ENCODE data around the gene MRPL16.
"Not testable (repeated sequence)": the region's sequence is repeated elsewhere in the genome, so short reads cannot be mapped to it uniquely, and the experiment has no call there.

The MRPL16 gene

DNA sequence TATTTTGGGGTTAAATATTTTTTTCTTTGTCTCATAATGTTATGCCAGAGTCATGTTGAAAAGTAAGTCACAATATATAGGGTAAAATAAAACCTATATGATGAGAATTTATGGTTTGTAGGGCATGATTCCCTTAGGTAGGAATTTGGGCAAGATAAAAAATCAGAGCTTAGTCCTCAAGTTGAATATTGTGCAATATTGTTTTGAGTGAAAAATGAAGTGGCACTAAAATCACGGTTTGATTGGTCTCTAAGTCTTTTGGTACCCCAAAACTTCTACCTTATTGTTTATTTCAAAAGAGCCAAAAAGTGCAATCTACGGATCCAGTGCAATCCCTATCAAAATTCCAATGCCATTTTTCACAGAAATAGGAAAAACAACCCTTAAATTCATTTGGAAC lies 1.6 kb upstream of the MRPL16 start:
- DNase-seq (ENCODE audit: low read depth in 2 of 2) = no peak

DNA sequence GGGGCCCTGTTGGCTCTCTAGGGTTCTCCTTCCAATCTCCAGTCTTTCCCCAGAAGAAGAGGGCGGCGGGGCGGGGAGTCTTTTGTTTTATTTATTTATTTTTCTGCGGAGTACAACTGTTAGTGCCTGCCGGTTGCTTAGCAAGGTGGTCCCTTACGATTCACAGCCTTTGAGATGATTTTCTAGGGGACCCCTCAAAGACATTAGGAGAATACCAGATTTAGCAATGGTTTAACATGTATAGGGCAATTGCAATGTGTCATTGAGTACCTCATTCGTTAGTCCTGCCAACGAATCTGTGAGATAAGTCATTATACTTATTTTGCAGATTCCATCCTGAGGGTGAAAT lies 307 bp upstream of the MRPL16 start:
- DNase-seq (ENCODE audit: low read depth in 2 of 2) = no peak

DNA sequence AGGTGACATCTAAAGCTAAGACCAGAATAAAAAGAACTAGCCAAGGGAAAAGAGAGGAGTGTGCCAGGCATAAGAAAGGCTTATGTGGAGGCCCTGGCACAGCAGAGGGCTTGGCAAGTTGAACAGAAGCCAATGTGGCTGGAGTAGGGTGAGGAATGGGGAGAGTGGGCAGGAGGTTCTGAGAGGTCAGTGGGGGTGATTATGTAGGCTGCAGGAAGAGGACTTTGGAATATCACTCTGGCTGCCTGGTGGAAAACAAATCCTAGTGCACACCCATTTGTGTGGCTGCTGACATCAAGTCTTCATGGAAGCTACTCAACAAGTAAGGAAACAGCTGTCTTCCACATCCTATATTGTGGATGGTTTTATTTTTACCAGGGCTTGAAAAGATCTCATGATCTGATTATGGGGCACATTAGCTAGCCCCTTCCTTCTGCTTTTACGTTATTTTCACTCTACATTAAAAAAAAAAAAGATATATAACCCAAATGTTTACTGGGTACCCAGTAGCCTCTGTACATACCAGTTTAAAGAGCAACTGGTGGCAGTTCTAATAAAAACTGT lies 3.4 kb downstream of the MRPL16 start:
- DNase-seq (ENCODE audit: low read depth in 2 of 2) = no peak

DNA sequence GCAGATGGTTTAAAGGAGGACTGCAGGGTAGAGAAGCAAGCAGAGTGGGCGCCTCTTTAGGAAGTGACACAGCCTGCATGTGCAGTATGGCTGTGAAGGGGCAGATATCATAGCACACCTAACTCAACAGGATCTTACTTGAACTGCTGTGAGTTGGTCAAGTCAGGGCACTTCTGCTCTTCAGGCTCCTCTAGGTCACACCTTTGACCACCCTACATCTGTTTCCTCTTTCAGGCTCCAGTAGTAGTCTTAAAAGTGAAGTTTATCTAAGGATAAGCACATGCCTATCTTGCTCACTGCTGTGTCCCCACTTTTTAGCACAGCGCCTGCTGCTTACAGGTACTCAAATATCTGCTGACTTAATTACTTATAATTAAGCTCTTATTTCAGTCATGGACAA lies 6.5 kb downstream of the MRPL16 start:
- no peak for DNase-seq (ENCODE audit: low read depth in 2 of 2)

DNA sequence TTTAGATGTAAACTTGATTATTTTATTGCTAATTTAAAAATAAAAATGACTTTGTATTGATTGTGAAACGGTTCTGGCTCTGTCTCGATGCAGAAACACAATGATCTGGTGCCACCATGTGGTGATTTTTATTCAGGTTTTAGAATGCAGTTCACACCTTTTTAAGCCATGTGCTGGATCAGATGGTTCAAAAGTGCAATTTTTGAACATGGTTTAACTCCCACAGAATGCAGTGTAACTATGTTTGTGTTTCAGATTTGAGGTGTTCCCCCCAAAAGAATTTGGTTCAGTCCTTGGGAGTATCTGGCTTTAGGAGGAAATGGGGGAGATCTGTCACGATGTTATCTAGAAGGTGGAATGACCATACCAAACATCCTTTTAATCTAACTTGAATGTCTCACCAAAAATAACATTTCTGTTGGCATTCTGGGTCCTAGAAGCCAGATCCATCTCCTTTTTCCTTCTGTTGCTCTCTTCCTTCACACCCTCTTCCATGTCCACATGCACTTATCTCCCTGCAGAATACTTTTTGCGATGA lies 7.9 kb downstream of the MRPL16 start:
- no peak for DNase-seq (ENCODE audit: low read depth in 2 of 2)

DNA sequence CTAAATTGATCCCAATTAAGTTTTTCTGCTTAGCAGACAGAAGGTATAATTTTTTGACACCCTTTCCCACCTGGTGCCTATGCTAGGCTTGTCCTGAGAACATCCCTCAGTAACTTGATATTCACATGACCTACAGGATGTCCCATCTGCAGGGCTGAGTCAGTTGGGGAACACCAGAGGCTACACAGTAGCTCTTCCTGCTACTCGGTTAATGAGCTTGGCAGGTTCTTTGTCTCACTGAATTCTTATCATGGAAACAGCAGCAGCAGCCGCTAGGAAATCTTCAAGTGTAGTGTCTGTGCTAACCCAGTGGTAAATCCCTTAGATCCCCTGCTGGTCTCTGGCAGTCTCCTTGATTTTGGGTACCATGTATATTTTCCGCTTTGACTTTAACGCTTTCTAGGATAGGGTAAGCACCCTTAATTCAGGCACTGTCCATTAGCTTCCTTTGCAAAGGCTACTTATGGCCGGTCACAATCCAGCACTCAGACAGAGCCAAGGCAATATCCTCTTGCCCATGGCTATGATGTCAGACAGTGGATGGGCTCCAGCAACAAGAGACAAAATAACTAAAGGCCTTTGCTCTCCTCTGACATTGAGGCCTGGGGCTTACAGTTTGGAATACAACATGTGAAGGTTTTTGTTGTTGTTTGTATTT lies 8.5 kb downstream of the MRPL16 start:
- DNase-seq (ENCODE audit: low read depth in 2 of 2) = no peak

DNA sequence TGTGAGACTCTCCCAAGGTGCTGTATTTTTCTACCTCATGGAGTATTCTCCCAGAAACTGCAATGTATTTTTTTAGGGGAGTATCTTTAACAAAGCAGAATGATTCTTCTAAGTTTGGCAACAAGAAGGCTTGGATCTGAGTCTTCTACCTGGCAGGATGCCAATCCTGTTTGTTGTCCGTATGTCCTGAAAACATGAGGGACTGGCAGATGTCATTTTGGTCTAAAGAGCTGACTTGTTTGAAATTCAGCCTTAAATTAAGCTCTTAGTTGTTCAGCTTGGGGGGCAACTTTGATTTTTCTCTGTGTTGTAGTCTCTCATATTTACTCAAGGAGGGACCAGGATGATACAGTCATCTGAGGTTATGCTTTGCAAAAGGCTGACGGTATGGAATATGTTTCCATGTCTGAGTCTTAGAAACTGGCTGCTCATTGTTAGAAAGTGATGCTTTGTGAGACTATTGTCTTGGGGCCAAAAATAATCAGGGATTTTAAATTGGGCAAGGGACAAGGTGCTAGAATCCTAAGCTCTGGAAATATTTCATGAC lies 9.3 kb downstream of the MRPL16 start:
- DNase-seq (ENCODE audit: low read depth in 2 of 2) = no peak

DNA sequence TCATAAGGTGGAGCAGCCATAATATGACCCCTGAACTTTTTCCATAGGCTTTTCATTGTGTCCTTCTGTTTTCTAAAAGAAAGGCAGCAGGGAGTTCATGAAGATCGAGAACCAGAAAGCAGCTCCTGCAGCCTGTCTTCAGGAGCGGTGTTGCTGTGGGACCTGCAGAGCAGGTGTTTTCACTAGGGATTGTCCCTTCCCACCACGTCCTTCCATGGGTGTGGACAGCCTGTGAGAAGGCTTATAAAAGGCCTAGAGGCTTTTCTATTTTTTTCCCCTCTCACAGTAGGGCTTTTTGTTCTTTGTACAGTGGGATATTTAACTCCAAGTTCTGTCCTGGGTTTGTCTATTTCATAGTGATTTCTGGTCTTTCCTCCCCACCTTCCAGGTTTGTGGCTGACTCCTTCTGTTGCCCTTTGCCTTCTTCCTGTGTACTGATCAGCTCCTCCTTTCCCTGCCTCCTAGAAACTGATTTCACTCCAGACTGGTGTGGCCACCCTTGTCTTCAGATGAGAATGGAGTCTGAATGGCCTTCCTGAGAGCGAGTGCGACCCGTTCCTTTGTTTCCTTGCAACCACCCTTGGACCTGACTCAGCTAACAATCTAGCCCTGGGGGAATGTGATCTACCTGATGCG lies 10.1 kb downstream of the MRPL16 start:
- no peak for DNase-seq (ENCODE audit: low read depth in 2 of 2)

DNA sequence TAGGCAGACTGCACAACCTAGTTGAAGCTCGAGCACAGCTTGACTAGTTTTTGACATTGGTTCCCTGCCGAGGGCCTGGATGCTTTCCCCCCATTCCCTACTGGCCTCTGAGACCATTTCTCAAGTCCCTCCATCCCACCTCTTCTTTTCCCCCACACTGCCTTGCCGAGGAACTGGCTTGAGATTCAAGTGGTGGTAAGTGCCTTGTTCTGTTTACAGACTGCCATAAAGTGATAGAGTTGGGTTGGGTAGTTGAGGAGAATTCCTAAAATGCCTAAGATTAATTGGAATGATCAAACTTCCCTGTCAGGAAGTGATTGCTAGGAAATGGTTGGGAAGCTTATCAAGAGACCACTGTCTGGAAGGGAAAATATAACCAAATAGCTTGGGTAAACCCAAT lies 16.2 kb downstream of the MRPL16 start:
- no peak for DNase-seq (ENCODE audit: low read depth in 2 of 2)

DNA sequence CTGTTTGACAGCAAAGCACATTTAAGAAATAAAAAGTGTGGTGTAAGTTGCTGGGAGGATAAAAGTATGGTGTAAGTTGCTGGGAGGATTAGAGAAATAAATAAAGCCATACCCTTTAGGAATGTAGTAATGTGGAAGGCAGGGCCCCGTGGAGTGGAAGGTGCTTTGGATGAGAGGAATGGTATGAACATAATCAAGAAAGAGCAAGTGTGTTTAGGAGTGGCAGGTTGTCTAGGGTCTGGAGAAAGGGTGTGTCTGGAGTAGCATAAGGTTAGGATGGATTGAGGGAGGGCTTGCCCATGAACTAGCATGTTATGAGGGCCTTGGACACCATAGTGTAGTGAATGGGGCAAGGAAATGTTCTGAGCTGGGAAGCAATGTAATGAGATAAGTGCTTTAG lies 18.1 kb downstream of the MRPL16 start:
- no peak for DNase-seq (ENCODE audit: low read depth in 2 of 2)

DNA sequence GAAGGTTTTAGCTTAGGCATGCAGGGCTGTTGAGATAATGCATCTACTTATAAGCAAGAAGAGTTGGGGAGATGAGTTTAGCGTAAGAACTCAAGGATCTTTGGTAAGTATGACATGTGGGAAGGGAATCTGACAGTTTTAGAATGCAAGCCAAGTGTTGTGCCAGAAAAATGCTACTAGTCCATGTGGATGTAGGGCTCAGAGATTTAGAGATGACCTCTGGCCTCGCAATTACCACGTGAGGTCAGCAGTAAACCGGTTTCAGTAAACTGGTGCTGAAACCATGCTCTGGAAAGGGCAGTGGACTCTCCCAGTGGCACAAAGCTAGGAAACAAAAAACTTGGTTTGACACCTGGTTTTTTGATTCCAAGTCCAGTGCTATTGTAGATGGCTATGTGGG lies 18.9 kb downstream of the MRPL16 start:
- DNase-seq (ENCODE audit: low read depth in 2 of 2) = no peak

DNA sequence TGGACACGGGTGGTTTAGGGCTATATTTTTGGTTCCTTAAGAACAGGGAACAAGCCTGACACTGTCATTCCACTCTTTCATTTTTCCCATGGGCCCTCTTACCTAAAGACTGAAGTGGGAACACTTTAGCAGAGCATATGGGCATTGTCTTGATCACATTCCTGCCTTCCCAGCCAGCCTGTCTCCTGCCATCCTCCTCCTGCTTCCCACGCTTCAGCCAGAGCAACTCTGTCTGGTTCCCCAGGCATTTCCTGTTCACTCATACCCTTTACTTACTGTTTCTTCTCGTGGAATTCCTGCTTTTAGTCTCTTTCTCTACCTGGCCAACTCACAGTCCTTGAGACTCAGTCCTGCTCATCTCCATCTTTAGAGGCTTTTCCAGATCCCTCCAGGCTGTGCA lies 22.8 kb downstream of the MRPL16 start:
- no peak for DNase-seq (ENCODE audit: low read depth in 2 of 2)

DNA sequence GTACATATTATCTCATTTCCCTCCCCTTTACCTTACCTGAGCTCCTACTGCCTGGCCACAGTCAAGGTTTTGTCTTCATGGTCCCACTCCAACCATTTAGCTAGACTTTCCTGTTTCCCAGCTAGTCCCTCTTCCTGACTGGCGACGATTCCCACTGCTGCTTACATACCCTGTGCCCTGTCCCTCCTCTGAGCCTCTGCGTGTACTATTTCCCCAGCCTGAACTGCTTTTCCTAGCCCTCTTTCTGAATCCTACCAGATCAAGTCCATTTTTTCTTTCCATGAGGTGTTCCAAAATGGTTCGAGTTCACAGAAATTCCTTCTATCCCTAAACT lies 23.4 kb downstream of the MRPL16 start:
- DNase-seq (ENCODE audit: low read depth in 2 of 2) = no peak

DNA sequence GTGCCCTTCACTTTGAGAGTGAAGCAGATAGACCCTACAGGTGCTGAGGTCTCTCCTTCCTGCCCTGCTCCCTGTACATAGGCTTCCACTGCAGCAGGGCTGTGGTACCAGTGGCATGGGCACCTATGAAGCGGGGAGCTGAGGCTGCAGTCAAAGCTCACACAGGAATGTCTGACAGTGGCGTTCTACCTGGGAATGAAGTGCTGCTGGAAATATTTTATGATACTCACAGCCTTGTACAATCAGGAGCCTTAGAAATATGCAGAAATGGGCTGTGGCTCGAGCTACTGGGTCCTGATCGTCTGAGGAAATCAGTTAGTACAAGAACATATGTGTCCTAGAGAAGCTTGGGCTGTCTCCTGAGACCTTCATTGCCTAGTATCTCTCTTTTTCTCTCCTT lies 24.8 kb downstream of the MRPL16 start:
- DNase-seq (ENCODE audit: low read depth in 2 of 2) = no peak

DNA sequence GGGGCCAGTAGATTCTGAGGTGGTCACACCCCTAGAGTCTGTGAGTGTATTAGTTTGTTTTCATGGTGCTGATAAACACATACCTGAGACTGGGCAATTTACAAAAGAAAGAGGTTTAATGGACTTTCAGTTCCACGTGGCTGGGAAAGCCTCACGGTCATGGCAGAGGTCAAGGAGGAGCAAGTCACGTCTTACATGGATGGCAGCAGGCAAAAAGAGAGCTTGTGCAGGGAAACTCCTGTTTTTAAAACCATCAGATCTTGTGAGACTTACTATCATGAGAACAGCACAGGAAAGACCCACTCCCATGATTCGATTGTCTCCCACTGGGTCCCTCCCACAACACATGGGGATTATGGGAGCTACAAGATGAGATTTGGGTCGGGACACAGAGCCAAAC lies 26.1 kb downstream of the MRPL16 start:
- DNase-seq (ENCODE audit: low read depth in 2 of 2) = not testable (repeated sequence)

DNA sequence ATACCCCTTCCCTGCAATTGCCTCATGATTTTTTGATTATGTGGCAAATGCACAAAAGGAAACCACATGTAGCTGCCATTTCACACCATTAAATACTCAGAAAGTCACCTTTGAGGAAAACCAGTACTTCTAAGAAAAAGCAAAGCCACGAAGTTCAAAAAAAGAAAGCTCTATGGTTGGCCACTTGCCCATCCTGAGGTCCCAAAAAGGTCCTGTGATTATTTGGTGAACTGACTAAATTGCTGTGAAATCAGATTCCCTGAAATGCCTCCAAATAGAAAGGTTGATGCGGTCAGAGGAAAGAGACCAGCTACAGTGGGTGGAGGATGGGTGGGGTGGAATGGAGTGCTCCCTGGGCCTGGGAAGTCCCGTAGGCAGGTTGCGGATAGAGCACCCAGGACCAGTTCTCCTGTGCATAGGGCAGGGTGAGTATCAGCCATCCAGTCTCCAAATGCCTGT lies 26.9 kb downstream of the MRPL16 start:
- DNase-seq (ENCODE audit: low read depth in 2 of 2) = no peak

DNA sequence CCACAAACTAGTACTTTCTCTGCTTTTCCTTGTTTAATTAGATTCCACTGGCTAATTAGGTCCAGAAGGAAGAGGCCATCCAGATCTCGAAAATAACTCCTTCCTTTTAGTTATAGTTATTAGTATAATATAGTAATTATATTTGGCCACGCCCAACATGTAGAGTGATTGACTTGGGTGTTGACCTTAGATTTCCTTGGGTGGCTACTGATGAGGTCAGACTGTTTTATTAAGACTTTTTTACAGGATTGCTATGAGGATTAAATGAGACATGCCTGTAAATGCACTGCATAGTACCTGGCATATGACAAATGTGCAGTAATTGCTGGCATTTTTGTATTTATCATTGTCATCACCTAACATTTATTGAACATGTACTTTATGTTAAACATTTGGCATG lies 28.5 kb downstream of the MRPL16 start:
- DNase-seq (ENCODE audit: low read depth in 2 of 2) = no peak

DNA sequence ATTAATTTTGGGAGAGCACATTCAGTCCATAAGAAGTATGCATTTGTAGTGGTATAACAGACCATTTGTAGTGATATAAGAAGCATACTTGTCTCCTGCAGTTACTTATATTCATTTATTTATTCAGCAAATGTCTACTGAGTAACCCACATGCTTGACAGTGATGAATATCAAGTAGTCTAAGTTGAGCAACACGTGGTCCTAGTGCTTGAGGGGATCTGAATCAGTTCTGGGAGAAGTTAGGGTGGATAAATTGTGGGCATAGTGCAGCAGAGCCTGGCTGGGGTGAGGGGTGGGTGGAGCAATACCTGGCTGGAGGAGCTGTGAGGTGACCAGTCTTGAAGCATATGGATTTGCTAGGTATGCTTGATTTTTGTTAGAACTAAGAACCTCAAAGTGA lies 31.1 kb downstream of the MRPL16 start:
- no peak for DNase-seq (ENCODE audit: low read depth in 2 of 2)

DNA sequence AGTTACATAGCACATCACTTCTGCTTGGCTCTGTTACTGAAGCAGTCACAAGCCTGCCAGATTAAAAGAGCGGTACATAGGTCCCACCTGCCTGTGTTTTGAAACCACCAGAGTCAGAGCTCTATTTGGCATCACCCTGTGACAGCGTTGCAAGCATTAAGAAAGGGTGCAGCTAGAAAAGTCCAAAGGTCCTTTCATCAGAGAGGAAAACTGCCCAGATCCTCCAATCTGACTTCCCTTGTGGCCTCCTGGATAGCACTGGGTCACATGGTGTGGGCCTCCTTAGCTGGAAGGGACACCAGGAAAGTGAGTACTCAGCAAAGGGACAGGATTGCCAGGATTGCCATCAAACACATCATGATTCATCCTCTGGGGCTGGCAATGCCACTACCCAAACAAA lies 32.5 kb downstream of the MRPL16 start:
- no peak for DNase-seq (ENCODE audit: low read depth in 2 of 2)

DNA sequence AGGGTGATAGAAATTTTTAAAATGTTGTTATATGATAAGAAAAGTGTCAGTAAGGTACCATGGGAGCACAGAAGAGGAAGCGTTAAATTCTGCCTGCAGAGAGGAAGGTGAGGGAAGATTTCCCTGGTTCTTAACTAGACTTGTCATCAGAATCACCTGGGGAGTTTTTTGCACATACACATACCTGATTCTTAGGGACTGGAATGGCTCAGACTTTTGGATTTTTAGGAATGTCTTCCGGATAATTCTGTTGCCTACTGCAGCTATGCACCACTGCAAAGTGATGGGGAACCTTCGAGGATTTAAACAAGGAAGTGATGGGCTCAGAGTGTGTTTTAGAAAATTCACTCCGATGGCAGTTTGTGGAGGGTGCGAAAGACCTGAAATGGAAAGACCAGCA lies 33.5 kb downstream of the MRPL16 start:
- DNase-seq (ENCODE audit: low read depth in 2 of 2) = no peak

DNA sequence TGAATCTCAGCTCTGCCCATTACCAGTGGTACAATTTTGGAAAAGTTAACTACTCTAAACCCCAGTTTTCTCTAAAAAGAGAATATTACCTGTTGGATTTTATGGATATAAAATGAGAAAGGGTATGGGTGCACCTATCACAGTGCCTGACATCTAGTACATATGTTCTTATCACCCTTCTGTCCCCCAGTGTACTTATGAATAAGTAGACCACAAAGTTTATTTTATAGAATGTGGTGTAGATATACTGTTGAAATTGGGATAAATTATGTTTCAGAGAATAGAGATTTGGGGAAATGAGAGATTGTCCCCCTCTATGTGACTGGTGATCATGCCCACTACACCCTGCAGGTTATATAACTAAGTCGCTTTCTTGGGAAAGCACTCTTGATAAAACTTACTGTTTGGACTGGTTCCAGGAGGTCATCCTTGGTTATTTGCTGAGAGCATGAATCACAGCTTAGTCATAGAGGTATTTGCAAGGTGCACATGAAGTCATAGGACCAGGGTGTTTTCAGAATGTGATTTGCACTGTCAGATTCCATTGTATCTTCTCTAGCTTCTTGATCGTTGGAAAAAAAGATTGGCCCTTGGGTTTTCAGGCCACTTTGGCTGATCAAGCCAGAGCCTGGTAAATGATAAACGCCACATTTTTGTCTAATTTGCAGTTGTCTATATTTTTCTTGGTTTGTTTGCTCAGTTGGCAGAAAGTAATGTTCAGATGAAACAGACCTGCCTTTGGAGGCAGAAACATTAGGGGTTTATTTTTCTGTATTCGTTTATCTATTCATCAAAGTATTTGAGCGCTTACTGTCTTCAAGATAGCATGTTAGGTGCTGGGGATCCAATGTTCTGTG lies 34.1 kb downstream of the MRPL16 start:
- DNase-seq (ENCODE audit: low read depth in 2 of 2) = no peak

DNA sequence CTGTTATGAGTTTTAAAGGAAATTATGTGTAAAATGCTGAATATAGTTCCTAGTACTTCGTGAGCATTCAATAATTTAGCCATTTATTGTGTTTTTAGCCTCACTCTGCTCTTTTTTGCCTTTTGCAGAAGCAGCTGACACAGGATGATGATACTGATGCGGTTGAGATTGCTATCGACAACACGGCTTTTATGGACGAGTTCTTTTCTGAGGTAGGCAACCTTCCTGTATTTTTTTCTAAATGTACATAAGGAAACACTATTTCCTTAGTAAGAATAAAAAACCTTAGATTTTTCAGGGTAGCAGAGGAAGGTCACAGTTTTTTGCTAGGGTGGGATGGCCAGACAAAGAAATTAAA lies 37.5 kb downstream of the MRPL16 start:
- DNase-seq (ENCODE audit: low read depth in 2 of 2) = no peak
